Measurements from ENCODE around the gene HIBCH.
"Not testable (repeated sequence)": the region's sequence is repeated elsewhere in the genome, so short reads cannot be mapped to it uniquely, and the experiment has no call there.

HIBCH gene, protein sequence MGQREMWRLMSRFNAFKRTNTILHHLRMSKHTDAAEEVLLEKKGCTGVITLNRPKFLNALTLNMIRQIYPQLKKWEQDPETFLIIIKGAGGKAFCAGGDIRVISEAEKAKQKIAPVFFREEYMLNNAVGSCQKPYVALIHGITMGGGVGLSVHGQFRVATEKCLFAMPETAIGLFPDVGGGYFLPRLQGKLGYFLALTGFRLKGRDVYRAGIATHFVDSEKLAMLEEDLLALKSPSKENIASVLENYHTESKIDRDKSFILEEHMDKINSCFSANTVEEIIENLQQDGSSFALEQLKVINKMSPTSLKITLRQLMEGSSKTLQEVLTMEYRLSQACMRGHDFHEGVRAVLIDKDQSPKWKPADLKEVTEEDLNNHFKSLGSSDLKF

DNA sequence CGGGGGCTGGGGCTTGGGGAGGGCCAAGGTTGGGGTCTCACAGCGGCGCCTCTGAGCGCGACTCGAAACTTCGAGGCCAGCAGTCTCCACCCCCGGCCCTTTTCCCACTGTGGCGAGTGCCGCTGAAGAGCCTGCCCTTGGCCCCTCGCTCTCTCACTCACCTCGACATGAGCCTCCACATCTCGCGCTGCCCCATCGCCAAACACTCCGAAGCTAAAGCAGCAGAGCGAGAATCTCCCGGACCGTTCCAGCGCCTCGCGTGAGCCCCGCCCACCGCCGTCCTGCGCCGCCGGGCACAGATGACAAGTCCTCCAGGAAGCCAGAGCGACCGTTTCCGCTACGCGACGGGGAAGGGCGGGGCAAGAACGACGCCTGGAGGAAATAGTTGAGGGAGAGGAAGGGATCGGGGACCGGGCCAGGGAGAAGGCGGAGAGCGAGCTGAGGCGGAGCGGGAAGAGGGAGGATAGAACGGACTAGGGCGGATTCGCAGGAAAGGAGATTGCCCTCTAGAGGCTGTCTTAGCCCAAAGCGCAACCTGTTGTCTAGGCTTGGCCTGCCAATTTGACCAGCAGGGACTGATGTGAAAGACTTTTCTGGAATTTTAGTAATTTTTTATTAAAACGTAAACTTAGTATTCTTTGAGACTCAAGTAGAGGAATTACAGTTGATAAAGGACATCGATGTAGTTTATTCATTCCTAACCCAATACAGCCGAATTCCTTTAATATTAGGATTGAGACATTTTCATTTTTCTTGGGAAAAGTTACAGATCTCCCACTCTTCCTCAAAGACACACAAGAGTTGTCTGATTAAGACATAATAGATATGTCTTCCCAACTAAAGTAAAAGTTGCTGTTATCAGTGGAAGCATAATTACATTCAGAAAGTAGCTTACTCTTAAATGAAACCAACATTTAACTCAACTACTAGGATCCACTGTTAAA, at the start of gene HIBCH:
TSS of gene HIBCH (minus strand) at position 272 of the 944 bp plus-strand sequence. CDS start at position 196, 76 bp downstream.
- peak within 1 kb of the TSS; percentile 89 for H3K4me3 ChIP-seq (ENCODE audit: low read length)
- no peak for TF ChIP-seq ZNF274 (IDR thresholded peaks at IDR 0.05; ENCODE audit: low read depth, low read length)

DNA sequence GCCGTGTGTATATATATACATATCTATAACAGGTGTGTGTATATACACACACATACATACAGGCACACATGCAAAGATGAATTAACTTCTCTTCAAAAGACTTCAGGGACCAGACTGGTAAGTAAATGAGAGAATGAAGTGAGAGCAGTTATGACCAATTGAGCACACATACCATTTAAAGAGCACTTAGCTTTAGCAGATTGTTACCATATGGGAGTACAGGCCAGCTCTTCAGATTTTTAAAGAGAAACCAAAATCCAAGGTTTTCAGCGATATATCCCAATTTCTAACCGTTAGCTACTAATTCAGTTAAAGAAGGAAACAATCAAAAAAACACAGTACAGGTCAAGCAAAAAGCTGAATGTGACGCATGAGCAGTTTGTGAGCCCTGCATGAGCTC, 47.5 kb upstream of the HIBCH start:
- H3K4me3 ChIP-seq (ENCODE audit: low read length): no peak overlapping the region
- TF ChIP-seq ZNF274 (IDR thresholded peaks at IDR 0.05; ENCODE audit: low read depth, low read length): no peak

DNA sequence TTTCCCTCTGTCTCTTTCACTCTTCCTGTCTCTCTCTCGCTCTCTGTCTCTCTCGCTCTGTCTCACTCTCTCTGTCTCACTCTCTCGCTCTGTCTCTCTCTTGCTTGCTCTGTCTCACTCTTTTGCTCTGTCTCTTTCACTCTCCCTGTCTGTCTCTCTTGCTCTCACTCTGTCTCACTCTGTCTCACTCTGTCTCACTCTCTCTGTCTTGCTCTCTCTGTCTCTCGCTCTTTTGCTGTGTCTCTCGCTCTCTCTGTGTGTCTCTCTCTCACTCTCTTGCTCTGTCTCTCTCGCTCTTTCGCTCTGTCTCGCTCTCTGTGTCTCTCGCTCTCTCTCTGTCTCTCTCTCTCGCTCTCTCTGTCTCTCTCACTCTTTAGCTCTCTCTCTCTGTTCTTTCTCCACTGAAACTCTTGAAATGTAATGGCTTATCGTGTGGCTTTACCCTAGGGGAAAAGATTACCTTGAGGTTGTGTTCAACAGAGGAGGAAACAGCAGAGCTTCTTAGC, 46.7 kb upstream of the HIBCH start:
- no peak for TF ChIP-seq ZNF274 (IDR thresholded peaks at IDR 0.05; ENCODE audit: low read depth, low read length)
- no peak overlapping the region for H3K4me3 ChIP-seq (ENCODE audit: low read length)

DNA sequence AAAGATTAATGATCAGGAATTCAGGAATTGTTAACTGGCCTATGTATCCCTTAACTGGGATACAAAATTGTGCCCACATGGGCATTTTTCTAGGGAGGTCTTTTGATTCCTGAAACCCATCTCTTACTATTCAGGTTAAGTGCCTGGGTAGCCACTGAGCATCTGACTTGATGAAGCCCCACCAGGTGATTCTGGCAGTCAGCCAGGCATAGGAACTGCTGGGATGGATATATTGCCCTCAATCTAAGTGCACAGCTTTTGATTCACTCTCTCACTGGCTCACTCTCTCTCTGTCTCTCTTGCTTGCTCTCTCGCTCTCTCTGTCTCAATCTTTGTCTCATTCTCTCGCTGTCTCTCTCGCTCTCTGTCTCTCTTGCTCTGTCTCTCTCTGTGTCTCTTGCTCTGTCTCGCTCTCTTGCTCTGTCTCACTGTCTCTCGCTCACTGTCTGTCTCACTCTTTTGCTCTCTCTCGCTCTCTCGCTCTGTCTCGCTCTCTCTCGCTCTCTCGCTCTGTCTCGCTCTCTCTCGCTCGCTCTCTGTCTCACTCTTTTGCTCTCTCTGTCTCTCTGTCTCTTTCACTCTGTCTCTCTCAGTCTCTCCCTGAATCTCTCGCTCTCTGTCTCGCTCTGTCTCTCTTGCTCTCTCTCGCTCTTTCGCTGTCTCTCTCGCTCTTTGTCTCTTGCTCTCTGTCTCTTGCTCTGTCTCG, 46.0 kb upstream of the HIBCH start:
- no peak for TF ChIP-seq ZNF274 (IDR thresholded peaks at IDR 0.05; ENCODE audit: low read depth, low read length)
- no peak overlapping the region for H3K4me3 ChIP-seq (ENCODE audit: low read length)

DNA sequence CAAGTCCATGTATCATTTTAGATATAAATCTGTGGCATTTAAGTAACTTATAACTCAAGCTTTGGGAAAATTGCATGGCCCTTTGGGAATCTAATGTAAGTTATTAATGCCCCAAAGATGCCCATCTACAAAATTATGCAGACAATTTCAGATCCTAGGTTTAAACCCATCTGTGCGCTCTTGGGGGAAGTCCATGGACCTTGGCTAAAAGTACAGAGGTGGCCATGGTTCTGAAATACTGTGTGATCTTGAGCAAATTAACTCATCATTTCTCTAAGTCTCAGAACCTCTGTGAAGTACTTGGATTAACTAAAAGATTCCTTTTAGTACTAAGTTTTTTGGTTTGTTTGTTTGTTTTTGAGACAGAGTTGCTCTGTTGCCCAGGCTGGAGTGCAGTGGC, 43.3 kb upstream of the HIBCH start:
- no peak overlapping the region for H3K4me3 ChIP-seq (ENCODE audit: low read length)
- no peak for TF ChIP-seq ZNF274 (IDR thresholded peaks at IDR 0.05; ENCODE audit: low read depth, low read length)

DNA sequence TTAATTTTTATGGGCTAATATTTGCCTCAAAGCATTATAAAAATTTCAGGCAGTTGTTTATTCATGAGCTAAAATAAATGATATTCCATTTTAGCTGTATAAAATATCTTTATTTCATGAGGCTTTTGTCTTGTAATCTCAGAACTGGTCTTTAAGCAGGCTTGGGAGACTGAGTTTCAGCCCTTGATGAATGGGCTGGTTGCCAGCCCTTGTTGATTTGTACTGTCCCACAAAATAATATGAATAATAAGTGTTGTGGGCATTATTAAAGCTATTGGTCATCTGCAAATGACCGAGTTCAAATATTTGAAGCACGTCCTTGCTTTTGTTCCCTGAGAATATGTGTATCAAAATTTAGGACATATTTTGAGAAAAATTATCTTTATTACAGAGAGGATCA, 41.9 kb upstream of the HIBCH start:
- no peak overlapping the region for H3K4me3 ChIP-seq (ENCODE audit: low read length)
- no peak for TF ChIP-seq ZNF274 (IDR thresholded peaks at IDR 0.05; ENCODE audit: low read depth, low read length)

DNA sequence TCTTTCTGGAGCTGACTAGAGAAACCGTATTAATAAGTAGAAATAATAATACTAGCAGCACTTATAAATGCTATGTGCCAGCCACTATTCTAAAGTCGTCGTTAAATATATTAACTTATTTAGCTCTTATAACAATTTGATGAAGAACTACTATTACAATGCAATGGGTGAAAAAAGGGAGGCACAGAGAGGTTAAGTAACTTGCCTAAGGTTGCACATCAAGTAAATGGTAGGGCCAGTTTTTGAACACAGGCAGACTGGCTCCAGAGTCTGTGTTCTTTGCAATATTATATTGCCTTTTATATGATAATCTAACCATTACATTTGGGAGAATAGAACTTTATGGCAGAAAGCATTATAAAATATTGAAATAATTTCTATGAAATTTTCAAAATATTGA, 41.3 kb upstream of the HIBCH start:
- TF ChIP-seq ZNF274 (IDR thresholded peaks at IDR 0.05; ENCODE audit: low read depth, low read length): no peak
- H3K4me3 ChIP-seq (ENCODE audit: low read length): no peak overlapping the region; the same call in 1 of the 2 replicates

DNA sequence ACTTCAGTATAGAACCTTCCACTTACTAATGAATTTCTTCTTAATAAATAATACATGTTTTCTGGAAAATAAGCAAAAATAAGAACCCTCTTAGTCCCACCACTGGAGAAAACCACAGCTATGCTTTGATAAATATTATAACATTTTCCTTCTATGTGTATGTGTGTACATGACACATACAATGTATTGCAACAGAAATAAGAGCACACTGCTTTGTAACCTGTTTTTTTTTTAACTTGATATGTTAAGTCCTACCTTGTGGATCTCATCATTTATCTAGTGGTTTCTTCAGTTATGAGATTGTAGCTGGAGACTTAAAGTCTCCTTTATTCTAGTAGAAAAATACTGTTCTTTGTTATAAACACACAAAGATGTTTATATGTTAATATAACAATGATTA, 40.9 kb upstream of the HIBCH start:
- no peak overlapping the region; the same call in 1 of the 2 replicates for H3K4me3 ChIP-seq (ENCODE audit: low read length)
- no peak for TF ChIP-seq ZNF274 (IDR thresholded peaks at IDR 0.05; ENCODE audit: low read depth, low read length)

DNA sequence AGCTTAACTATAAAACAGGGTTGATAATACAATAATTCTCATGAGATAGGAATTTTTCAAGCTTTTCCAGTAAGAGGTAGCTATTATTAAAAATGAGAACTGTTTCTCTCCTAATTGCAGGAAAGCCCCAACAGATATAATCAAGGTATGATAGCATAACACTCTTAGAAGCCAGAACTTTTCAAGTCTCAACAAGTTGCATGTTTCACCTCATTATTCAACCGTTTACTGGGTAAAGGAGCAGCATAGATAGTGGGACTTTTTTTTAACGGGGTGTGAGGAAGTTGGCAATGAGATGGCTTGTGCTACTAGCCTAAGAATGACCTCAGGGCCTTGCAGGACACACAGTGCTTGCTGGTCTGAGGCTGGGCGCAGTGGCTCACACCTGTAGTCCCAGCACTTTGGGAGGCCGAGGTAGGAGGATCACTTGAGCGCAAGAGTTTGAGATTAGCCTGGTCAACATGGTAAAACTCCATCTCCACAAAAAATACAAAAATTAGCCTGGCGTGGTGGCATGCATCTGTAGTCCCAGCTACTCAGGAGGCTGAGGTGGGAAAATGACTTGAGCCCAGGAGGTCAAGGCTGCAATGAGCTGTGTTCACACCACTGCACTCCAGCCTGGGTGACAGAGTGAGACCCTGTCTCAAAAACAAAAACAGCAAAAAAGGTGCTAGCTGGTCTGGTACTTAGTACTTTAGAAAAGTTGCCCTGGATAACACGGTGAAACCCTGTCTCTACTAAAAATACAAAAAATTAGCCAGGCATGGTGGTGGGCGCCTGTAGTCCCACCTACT, 39.2 kb upstream of the HIBCH start:
- not testable (repeated sequence) for H3K4me3 ChIP-seq (ENCODE audit: low read length)

DNA sequence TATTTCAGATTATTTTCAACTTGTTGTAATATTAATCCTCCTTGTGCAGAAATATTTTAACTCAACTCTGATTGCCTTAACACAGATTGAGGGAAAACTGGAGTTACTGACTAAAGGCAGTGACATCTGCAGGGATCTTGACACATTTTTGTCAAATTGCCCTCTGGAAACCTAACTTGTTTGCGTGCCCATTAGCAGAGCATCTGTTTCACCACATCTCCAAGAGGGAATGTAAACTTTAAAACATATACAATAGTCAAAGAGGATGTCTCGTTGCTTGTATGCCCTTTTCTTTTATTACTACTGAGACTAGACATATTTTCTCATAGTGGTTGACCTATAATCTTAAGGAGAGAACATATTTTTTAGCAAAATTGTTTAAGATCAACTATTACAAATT, 38.0 kb upstream of the HIBCH start:
- H3K4me3 ChIP-seq (ENCODE audit: low read length): no peak overlapping the region
- TF ChIP-seq ZNF274 (IDR thresholded peaks at IDR 0.05; ENCODE audit: low read depth, low read length): no peak

DNA sequence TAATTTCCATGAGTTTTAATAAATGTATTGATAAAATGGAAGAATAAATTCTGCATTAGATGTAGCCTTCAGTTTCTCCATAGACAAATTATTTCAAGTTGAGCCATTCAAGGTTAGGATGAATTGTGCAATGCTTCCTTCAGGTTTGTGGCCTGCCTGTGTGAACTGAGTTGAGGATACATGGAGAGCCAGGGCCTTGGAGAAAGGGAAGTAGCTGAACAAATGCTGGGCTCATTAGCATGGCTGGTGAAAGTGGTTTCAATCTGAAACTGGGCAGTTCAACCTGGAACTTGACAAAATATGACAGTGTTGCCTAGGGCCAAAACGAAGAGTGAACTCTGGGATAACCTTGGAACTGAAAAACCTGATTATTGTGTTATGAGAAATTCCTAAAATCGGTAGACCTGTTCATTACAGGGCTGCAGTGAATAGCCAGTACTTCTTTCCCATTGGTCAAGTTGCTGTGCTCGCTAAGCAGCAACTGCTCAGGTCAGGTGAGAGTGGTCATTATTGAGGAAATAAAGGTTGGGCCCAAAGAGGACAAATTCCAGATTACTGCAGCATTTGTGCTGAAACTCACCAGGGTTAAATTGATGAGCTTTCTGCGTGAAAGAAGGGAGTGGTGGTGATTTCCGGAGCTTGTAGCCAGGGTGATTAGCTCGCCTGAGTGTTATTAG, 36.5 kb upstream of the HIBCH start:
- TF ChIP-seq ZNF274 (IDR thresholded peaks at IDR 0.05; ENCODE audit: low read depth, low read length): no peak
- H3K4me3 ChIP-seq (ENCODE audit: low read length): no peak overlapping the region

DNA sequence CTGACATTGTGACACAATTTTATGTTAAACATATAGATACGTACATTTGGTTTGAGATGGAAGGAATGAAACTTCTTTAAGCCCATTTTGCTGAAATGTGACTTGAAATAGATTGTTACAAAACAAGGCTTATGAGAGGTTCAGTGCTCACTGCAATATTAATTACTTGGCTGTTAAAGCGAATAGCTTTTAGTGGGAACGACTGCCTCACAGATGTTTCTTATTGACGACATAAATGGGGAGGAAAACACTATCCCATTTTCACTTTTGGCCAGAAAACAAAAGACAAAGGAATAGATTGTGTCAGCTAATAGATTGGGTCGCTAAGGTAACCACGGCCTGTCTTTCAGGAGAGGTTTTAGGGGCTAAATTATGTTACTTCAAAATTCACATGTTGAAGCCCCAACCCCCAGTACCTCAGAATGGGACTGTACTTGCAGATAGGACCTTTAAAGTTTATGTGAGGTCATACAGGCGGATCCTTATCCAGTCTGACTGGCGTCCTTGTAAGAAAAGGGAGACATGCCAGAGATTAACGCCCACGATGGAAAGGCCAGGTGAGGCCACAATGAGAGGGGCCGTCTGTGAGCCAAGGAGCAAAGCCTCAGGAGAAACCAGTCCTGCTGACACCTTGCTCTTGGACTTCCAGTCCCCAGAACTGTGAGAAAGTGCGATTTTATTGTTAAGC, 34.5 kb upstream of the HIBCH start:
- no peak overlapping the region for H3K4me3 ChIP-seq (ENCODE audit: low read length)
- TF ChIP-seq ZNF274 (IDR thresholded peaks at IDR 0.05; ENCODE audit: low read depth, low read length): no peak
